Lower lobe of right lung (tissue), 2 donors: ENCODE measurements around the gene DPYD. TPM values are rescaled to one million over a fixed set of nuclear protein-coding genes. Genes with fewer than 3 reads are reported as not detected.

Source experiments
- ATAC-seq, 2 donors: fragments of 200-7000 bp; cut with Tn5 transposase; one replicate each; pipeline ENCODE4 v1.9.1; 2020 to 2022; ENCODE audit warnings: mild to moderate bottlenecking in 2 of 2, moderate library complexity in 2 of 2
- DNase-seq: peaks from one replicate; pipeline ENCODE4 v3.0.0-alpha.2; 2020
- H3K27ac ChIP-seq: fragments of 200-600 bp; one replicate; pipeline ENCODE4 v1.8.0; 2022
- H3K27me3 ChIP-seq: fragments of 200-600 bp; one replicate; pipeline ENCODE4 v1.8.0; 2022; ENCODE audit warnings: low read depth
- H3K36me3 ChIP-seq: fragments of 200-600 bp; one replicate; pipeline ENCODE4 v1.8.0; 2022; ENCODE audit warnings: mild to moderate bottlenecking
- H3K4me1 ChIP-seq: fragments of 200-600 bp; one replicate; pipeline ENCODE4 v1.8.0; 2022
- H3K4me3 ChIP-seq: fragments of 200-600 bp; one replicate; pipeline ENCODE4 v1.8.0; 2022; ENCODE audit warnings: mild to moderate bottlenecking
- H3K9me3 ChIP-seq: fragments of 200-600 bp; one replicate; pipeline ENCODE4 v1.8.0; 2022
- CTCF ChIP-seq: fragments of 200-600 bp; IDR thresholded peaks from one replicate; pipeline ENCODE4 v1.8.0; 2022; ENCODE audit warnings: antibody characterized with exemption, mild to moderate bottlenecking
- intact Hi-C: fragments of 100-400 bp; cut with DNase I; formaldehyde crosslinking; loops from one replicate; pipeline ENCODE4 v1.11.0; 2022
- total RNA-seq: library from RNA; stranded (reverse); fragmentation: NEBNext Ultra II Directional; extraction: Animal tissue kit (Norgen Biotek cat#: 25700); gene quantifications from one replicate; pipeline ENCODE4 v1.2.1, GENCODE V29; 2021
- donor health status: DM: no; HTN: yes; CAD: no; lungs with severe emphysema.

Gene DPYD
- total RNA-seq, 1 donor from 2014 or later: 91.9 TPM

GRCh38 chr1:97797403-97798183, 123.2 kb downstream of the DPYD start:
- intact Hi-C loops: no loop called here
- Histone ChIP-seq H3K27me3 (no peaks in the 10 kb centered on the region), H3K4me3 (no peak overlapping the region), H3K27ac (no peak overlapping the region), H3K36me3 (no peaks in the 10 kb centered on the region), H3K4me1 (peaks cover 5% of the 10 kb centered on the region), H3K9me3 (no peaks in the 10 kb centered on the region)
- no peak for TF ChIP-seq CTCF
- no peak for DNase-seq
- ATAC-seq: no peak

GRCh38 chr1:97796711-97797110, 124.1 kb downstream of the DPYD start:
- Histone ChIP-seq H3K27me3 (no peaks in the 10 kb centered on the region), H3K27ac (no peak overlapping the region), H3K36me3 (no peaks in the 10 kb centered on the region), H3K4me3 (no peak overlapping the region), H3K9me3 (no peaks in the 10 kb centered on the region), H3K4me1 (peaks cover 5% of the 10 kb centered on the region)
- ATAC-seq (no peak), DNase-seq (no peak)
- intact Hi-C loops: no loop called here
- TF ChIP-seq CTCF: no peak

GRCh38 chr1:97792655-97793054, 128.2 kb downstream of the DPYD start:
- DNase-seq: no peak
- Histone ChIP-seq H3K9me3 (no peaks in the 10 kb centered on the region), H3K27me3 (no peaks in the 10 kb centered on the region), H3K27ac (no peak overlapping the region), H3K4me1 (peaks cover 5% of the 10 kb centered on the region), H3K4me3 (no peak overlapping the region), H3K36me3 (no peaks in the 10 kb centered on the region)
- intact Hi-C loops: no loop called here
- no peak for TF ChIP-seq CTCF
- no peak for ATAC-seq

GRCh38 chr1:97791251-97791650, 129.6 kb downstream of the DPYD start:
- DNase-seq: no peak
- Histone ChIP-seq H3K27ac (no peak overlapping the region), H3K4me1 (no peaks in the 10 kb centered on the region), H3K36me3 (no peaks in the 10 kb centered on the region), H3K27me3 (no peaks in the 10 kb centered on the region), H3K9me3 (no peaks in the 10 kb centered on the region), H3K4me3 (no peak overlapping the region)
- TF ChIP-seq CTCF: no peak
- intact Hi-C loops: no loop called here
- no peak for ATAC-seq

GRCh38 chr1:97787231-97787630, 133.6 kb downstream of the DPYD start:
- H3K36me3 ChIP-seq: no peaks in the 10 kb centered on the region
- DNase-seq (no peak), ATAC-seq (no peak)
- H3K4me1 ChIP-seq: no peaks in the 10 kb centered on the region
- H3K27me3 ChIP-seq: no peaks in the 10 kb centered on the region
- no peak overlapping the region for H3K27ac ChIP-seq
- intact Hi-C loops: no loop called here
- TF ChIP-seq CTCF: no peak
- no peak overlapping the region for H3K4me3 ChIP-seq
- no peaks in the 10 kb centered on the region for H3K9me3 ChIP-seq
